MCF 10A (cell line): ENCODE data around the gene FAT2. TPM values are rescaled to one million over a fixed set of nuclear protein-coding genes. Genes with fewer than 3 reads are reported as not detected.

ENCODE experiments used
- BruUV-seq: library from RNA; stranded (reverse); fragments of 400-500 nt; replicated peaks from 2 replicates; lab custom pipeline; 2021; lab: Mats Ljungman, UMichigan
- CTCF ChIA-PET: fragments of 300-600 bp; sonication (Branson Sonifier 250); formaldehyde crosslinking; extraction: SDS; loops from one replicate; lab custom pipeline; 2021; ENCODE audit warnings: antibody characterized with exemption, inconsistent platforms; lab: Yijun Ruan, JAX
- POLR2A ChIA-PET: fragments of 300-600, 350-650 bp; sonication (Branson Sonifier 250); formaldehyde crosslinking; extraction: SDS; loops from one replicate; lab custom pipeline; 2020; ENCODE audit warnings: antibody characterized with exemption, inconsistent platforms; lab: Yijun Ruan, JAX
- DNase-seq: peaks from one replicate; pipeline ENCODE4 v3.0.0-alpha.2; 2018; ENCODE audit not compliant: unreplicated experiment
- H3K27ac Mint-ChIP-seq: one replicate; pipeline ENCODE4 v1.8.0; 2022; ENCODE audit warnings: mild to moderate bottlenecking, low read depth, mixed read lengths; ENCODE audit not compliant: unreplicated experiment
- H3K27me3 Mint-ChIP-seq: one replicate; pipeline ENCODE4 v1.8.0; 2022; ENCODE audit warnings: mixed read lengths; ENCODE audit not compliant: insufficient read depth, unreplicated experiment
- H3K36me3 Mint-ChIP-seq: one replicate; pipeline ENCODE4 v1.8.0; 2022; ENCODE audit warnings: mild to moderate bottlenecking, moderate library complexity, mixed read lengths; ENCODE audit not compliant: insufficient read depth, unreplicated experiment
- H3K4me1 Mint-ChIP-seq: one replicate; pipeline ENCODE4 v1.8.0; 2022; ENCODE audit warnings: mixed read lengths; ENCODE audit not compliant: insufficient read depth, unreplicated experiment
- H3K4me3 Mint-ChIP-seq: one replicate; pipeline ENCODE4 v1.8.0; 2022; ENCODE audit warnings: mild to moderate bottlenecking, moderate library complexity, mixed read lengths; ENCODE audit not compliant: unreplicated experiment
- H3K9me3 Mint-ChIP-seq: one replicate; pipeline ENCODE4 v1.8.0; 2022; ENCODE audit warnings: mixed read lengths; ENCODE audit not compliant: unreplicated experiment
- CTCF ChIP-seq: fragments of 200-600 bp; IDR thresholded peaks from one replicate; pipeline ENCODE4 v1.8.0; 2022; ENCODE audit warnings: antibody characterized with exemption, mild to moderate bottlenecking; ENCODE audit not compliant: unreplicated experiment
- intact Hi-C: fragments of 100-400 bp; cut with micrococcal nuclease; formaldehyde crosslinking; loops from 2 replicates; pipeline ENCODE4 v1.14.1; 2022
- total RNA-seq: library from RNA; stranded (reverse); gene quantifications from 2 replicates; pipeline ENCODE4 v1.2.3, GENCODE V29; 2022

Gene FAT2
- total RNA-seq, 1 experiment from 2014 or later = 9.9 TPM

DNA sequence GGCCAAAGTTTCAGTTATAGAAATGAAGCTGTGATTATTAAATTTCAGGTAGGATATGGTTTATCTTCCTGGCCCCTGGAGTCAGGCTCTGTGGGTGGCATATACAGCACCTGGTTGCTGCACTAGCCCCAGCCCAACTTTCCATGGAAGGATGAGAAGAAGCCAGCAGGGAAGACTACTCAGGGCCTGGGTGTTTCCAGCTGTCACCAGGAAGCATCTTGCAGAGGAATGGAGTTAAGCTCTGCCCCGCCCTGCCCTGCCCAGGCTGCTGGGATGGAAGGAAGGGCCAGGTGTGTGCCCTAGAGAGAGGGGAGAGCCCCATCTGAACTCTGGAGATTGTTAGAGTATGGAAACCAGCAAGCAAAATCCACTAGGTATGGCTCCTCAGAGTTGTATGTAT lies 42.8 kb upstream of the FAT2 start:
- Mint-ChIP-seq H3K36me3 (no peaks in the 10 kb centered on the region), H3K27ac (no peak overlapping the region), H3K4me1 (peaks cover 56% of the 10 kb centered on the region), H3K27me3 (no peaks in the 10 kb centered on the region), H3K9me3 (no peaks in the 10 kb centered on the region), H3K4me3 (no peak overlapping the region)
- ChIA-PET CTCF (interaction anchor here (0.7 to 9.7 kb wide), 14 partner anchors 8 to 110 kb away, joined by 3 to 112 read pairs (median 6); no protein-coding TSS in a partner anchor), POLR2A (interaction anchor here (1.0 to 25.1 kb wide), 7 partner anchors 13 to 67 kb away, joined by 4 to 535 read pairs (median 7); partner anchors contain the start of gene FAT2)
- TF ChIP-seq CTCF = no peak
- intact Hi-C loops = no loop called here
- no TSS peak for BruUV-seq
- peak; percentile 49 for DNase-seq

GRCh38 chr5:151632941-151633340 lies 41.8 kb upstream of the FAT2 start:
- ChIA-PET CTCF (interaction anchor here (0.8 to 9.7 kb wide), 12 partner anchors 9 to 62 kb away, joined by 3 to 112 read pairs (median 4); no protein-coding TSS in a partner anchor), POLR2A (interaction anchor here (0.9 to 25.1 kb wide), 10 partner anchors 14 to 138 kb away, joined by 3 to 535 read pairs (median 5); partner anchors contain the start of gene FAT2)
- Mint-ChIP-seq H3K36me3 (no peaks in the 10 kb centered on the region), H3K9me3 (no peaks in the 10 kb centered on the region), H3K27ac (peak overlapping the region; percentile 85), H3K4me1 (peaks cover 56% of the 10 kb centered on the region), H3K27me3 (no peaks in the 10 kb centered on the region), H3K4me3 (no peak overlapping the region)
- no peak for TF ChIP-seq CTCF
- intact Hi-C loops = no loop called here
- DNase-seq = peak; percentile 92
- BruUV-seq = no TSS peak

DNA sequence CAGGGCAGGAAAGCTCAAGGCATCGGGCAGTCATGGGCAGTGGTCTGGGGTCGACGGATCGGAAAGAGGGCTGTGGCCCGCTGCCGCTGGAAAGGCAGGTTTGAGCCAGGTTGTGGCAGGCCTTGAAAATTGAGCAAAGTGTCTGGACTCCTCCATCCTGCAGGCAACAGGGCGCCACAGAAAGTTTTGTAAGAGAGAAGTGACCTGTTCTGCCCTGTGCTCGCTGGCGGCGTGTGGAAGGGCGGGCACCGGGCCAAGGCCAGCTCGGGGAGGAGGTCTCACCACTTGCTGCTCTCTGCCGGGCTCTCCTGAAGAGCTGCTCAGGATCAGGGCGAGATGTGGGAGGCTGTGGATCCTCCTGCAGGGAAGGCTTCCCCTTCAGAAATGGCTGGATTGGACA lies 41.4 kb upstream of the FAT2 start:
- ChIA-PET CTCF (interaction anchor here (0.8 to 9.7 kb wide), 9 partner anchors 9 to 62 kb away, joined by 3 to 112 read pairs (median 4); no protein-coding TSS in a partner anchor), POLR2A (interaction anchor here (0.9 to 25.1 kb wide), 10 partner anchors 13 to 138 kb away, joined by 3 to 535 read pairs (median 5); partner anchors contain the start of gene FAT2)
- BruUV-seq = no TSS peak
- H3K9me3 Mint-ChIP-seq = no peaks in the 10 kb centered on the region
- H3K36me3 Mint-ChIP-seq = no peaks in the 10 kb centered on the region
- peak overlapping the region; percentile 85 for H3K27ac Mint-ChIP-seq
- intact Hi-C loops = no loop called here
- no peaks in the 10 kb centered on the region for H3K27me3 Mint-ChIP-seq
- peak; percentile 94 for DNase-seq
- H3K4me1 Mint-ChIP-seq = peaks cover 56% of the 10 kb centered on the region
- peak overlapping the region; percentile 21 for H3K4me3 Mint-ChIP-seq
- TF ChIP-seq CTCF = no peak

GRCh38 chr5:151631941-151632340 lies 40.8 kb upstream of the FAT2 start:
- TF ChIP-seq CTCF = no peak
- Mint-ChIP-seq H3K4me3 (no peak overlapping the region), H3K27me3 (no peaks in the 10 kb centered on the region), H3K4me1 (peaks cover 59% of the 10 kb centered on the region), H3K27ac (peak overlapping the region; percentile 85), H3K36me3 (no peaks in the 10 kb centered on the region), H3K9me3 (no peaks in the 10 kb centered on the region)
- CTCF ChIA-PET = interaction anchor here (0.8 to 9.7 kb wide), 7 partner anchors 10 to 61 kb away, joined by 3 to 112 read pairs (median 9); no protein-coding TSS in a partner anchor
- POLR2A ChIA-PET = interaction anchor here (0.9 to 25.1 kb wide), 12 partner anchors 13 to 139 kb away, joined by 3 to 535 read pairs (median 4); partner anchors contain the start of gene FAT2
- BruUV-seq = no TSS peak
- no peak for DNase-seq
- intact Hi-C loops = no loop called here
